GM13976 (cell line): ENCODE results near the gene YJEFN3.

Experiments
- DNase-seq: peaks from one replicate; pipeline ENCODE4 v3.0.0; 2012; ENCODE audit warnings: low spot score
- in situ Hi-C: fragments of 300-500 bp; cut with MboI; formaldehyde crosslinking; loops from one replicate; pipeline ENCODE4 v1.12.0; 2022; ENCODE audit warnings: low sequenced_read_pairs, mixed read lengths, inconsistent platforms; ENCODE audit not compliant: unreplicated experiment
- TF ChIP-seq, protein P1 (sequence below): IDR thresholded peaks from 2 replicates; pipeline ENCODE4 v1.5.1; 2012; ENCODE audit warnings: borderline replicate concordance, mild to moderate bottlenecking; ENCODE audit not compliant: insufficient read depth; ENCODE audit errors: extremely low read depth, missing control alignments, control extremely low read depth

YJEFN3 gene

DNA sequence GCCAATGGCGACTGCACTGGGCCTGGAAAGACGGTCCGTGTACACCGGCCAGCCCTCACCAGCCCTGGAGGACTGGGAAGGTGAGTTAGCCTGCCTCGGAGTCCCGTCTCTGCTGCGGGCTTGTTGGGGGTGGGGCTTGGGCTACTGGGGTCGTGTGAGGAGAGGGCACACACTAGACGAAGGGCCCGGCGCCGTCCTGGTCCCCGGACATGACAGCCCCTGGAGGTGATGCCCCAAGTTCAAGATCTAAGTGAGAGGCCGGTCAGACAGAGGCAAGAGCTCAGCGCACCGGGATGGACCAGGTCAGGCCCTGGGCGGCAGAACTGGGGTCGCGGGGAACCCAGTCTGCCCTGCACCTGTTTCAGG, 11.0 kb downstream of the YJEFN3 start:
- DNase-seq: no peak
- TF ChIP-seq, protein P1, sequence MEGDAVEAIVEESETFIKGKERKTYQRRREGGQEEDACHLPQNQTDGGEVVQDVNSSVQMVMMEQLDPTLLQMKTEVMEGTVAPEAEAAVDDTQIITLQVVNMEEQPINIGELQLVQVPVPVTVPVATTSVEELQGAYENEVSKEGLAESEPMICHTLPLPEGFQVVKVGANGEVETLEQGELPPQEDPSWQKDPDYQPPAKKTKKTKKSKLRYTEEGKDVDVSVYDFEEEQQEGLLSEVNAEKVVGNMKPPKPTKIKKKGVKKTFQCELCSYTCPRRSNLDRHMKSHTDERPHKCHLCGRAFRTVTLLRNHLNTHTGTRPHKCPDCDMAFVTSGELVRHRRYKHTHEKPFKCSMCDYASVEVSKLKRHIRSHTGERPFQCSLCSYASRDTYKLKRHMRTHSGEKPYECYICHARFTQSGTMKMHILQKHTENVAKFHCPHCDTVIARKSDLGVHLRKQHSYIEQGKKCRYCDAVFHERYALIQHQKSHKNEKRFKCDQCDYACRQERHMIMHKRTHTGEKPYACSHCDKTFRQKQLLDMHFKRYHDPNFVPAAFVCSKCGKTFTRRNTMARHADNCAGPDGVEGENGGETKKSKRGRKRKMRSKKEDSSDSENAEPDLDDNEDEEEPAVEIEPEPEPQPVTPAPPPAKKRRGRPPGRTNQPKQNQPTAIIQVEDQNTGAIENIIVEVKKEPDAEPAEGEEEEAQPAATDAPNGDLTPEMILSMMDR: no peak
- in situ Hi-C loops: loop anchor here (5.0 to 25.0 kb wide), 3 partner anchors 103 to 748 kb away; partner anchors contain the start of gene GMIP

DNA sequence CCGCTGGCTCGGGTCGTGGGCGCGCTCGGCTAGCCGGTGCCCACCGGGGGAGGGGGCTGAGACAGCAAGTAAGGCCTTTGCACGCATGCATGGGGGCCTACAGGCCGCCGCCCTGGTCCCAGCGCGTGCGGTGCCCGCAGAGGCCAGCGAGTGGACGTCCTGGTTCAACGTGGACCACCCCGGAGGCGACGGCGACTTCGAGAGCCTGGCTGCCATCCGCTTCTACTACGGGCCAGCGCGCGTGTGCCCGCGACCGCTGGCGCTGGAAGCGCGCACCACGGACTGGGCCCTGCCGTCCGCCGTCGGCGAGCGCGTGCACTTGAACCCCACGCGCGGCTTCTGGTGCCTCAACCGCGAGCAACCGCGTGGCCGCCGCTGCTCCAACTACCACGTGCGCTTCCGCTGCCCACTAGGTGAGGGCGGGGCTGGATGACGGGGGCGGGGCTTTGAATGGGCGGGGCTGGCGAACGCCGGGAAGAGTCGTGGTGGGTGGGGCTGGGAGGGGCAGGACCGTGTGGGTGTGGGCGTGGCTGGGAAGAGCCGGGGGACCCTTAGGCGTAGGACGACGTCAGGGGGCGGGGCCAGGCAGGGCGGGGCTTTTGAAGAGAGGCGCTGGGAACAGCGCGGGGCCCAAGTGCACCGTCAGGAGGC, 11.5 kb downstream of the YJEFN3 start:
- peak; percentile 84 for DNase-seq
- TF ChIP-seq, protein P1: no peak
- in situ Hi-C loops: loop anchor here (25.0 kb wide), 1 partner anchor 747 kb away; no protein-coding TSS in a partner anchor

DNA sequence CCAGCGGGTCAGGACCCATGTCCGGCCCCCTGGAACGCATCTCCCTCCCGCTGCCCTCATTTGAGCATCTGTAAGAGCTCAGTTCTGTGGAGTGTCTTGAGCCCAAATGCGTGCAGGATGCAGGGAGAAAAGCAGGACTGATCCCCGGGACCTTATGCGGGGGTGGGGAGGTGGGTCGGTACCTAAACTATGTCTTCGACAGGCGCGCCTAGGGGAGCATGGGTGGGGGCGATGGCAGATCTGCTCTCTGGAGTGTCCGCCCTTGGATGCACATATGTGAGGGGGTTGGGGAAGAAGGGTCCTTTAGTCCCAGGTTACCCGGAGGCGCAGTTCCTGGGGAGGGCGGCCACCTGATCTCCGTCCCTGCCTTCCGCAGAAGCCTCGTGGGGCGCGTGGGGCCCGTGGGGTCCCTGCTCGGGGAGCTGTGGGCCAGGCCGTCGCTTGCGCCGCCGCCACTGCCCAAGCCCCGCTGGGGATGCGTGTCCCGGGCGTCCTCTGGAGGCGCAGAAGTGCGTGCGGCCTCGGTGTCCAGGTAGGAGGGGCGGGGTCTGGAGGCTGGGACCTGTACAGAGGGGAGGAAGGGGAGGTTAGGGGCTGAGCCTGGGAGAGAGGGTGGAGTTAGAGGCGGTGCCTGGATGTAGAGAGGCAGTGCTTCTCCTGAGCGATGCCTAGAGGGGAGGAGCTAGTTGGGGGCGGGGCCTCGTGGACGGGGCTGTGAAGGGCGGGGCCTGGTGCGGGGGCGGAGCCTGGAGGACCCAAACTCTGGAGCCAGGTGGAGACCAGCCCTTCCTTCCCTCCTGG, 12.2 kb downstream of the YJEFN3 start:
- DNase-seq: peak; percentile 90
- in situ Hi-C loops: loop anchor here (25.0 kb wide), 1 partner anchor 746 kb away; no protein-coding TSS in a partner anchor
- TF ChIP-seq, protein P1: no peak

DNA sequence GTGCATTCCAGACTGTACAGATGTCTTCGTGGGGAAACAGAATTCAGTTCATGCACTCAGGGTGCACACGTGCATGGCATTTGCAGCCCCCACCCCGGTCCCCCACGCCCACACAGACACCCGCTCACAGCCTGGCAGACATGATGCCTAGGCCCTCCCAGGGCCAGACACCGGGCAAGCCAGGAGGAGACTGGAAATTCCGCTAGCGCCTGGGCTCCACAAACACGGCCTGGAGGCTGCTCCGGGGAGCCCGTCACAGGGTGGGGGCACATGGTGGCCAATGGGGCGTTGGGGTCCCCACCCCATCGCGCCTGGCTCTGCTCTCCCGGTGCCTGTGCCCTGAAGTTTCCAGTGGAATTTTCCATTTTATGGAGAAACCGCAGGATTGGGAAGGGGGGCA, 12.9 kb downstream of the YJEFN3 start:
- in situ Hi-C loops: loop anchor here (25.0 kb wide), 1 partner anchor 746 kb away; no protein-coding TSS in a partner anchor

DNA sequence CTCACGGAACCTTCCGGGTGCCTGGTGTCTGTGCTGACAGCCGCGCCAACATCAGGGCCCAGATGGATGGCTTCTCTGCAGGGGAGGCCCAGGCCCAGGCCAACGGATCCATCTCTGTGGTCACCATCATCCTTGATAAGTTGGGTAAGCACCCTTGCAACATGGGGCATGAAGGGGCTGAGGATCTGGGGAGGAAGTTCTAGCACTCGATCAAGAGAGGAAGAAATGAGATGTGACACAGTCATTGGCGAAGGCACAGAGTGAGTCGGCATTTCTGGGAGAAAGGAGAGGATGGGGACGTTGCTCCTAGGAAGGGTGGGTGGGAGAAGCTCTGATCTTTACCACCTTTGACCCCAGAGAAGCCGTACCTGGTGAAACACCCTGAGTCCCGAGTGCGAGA, 13.8 kb downstream of the YJEFN3 start:
- TF ChIP-seq, protein P1: no peak
- DNase-seq: no peak
- in situ Hi-C loops: loop anchor here (25.0 kb wide), 1 partner anchor 745 kb away; no protein-coding TSS in a partner anchor

More for the DNA sequence above, 12.9 kb downstream of the YJEFN3 start:
- TF ChIP-seq, protein P1: no peak
- no peak for DNase-seq

DNA sequence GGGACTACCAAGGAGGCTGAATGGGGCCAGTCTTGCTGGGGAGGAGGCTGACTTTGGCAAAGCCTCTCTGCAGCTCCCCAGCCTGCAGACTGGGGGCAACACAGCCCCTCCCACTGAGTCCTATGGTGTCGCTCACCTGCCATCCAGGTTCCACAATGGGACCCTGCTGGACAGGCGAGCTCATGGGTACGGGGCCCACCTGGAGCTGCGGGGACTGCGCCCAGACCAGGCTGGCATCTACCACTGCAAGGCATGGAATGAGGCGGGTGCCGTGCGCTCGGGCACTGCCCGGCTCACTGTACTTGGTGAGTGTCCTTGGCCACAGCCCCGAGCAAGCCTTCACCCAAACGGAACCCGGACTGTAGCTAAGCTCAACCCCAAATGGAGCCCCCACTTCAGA, 14.4 kb downstream of the YJEFN3 start:
- no peak for DNase-seq
- in situ Hi-C loops: loop anchor here (25.0 kb wide), 1 partner anchor 744 kb away; no protein-coding TSS in a partner anchor

More for the DNA sequence above, 14.4 kb downstream of the YJEFN3 start:
- TF ChIP-seq, protein P1: no peak
